ENCODE data around the gene PHYH.
"Not testable (repeated sequence)": the region's sequence is repeated elsewhere in the genome, so short reads cannot be mapped to it uniquely, and the experiment has no call there.

The PHYH gene

DNA sequence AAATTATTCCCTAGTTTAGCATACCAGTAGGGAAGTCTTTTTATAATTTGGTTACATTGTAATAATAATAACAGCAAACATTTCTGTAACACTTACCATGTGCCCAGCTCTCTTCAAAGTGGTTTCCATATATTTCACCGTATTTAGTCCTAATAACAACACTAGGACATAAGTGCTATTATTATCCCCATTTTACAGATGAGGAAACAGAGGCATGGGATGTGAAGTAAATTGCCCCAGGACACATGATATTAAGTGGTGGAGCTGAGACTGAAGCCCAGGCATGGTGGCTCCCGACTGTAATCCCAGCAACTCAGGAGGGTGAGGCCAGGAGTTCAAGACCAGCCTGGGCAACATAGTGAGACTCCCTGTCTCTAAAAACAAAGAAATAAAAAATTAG is 5.1 kb downstream of the PHYH start:
- DNase-seq (ENCODE audit: low read depth): no peak
- Histone ChIP-seq H3K9me3 (ENCODE audit: control insufficient read depth, low read length) (no peaks in the 10 kb centered on the region), H3K36me3 (ENCODE audit: control insufficient read depth, insufficient read depth, low read length, severe bottlenecking) (peaks cover 30% of the 10 kb centered on the region), H3K9ac (ENCODE audit: low read length) (no peak overlapping the region), H3K4me1 (ENCODE audit: control insufficient read depth, insufficient read depth, low read length) (no peaks in the 10 kb centered on the region), H3K4me3 (ENCODE audit: low read length) (no peak overlapping the region), H3K27me3 (replicated peaks; ENCODE audit: control insufficient read depth, insufficient read depth, low read length) (no peaks in the 10 kb centered on the region)

GRCh38 chr10:13291821-13292773 is 7.8 kb downstream of the PHYH start:
- no peak for DNase-seq (ENCODE audit: low read depth)
- Histone ChIP-seq H3K27me3 (replicated peaks; ENCODE audit: control insufficient read depth, insufficient read depth, low read length) (no peaks in the 10 kb centered on the region), H3K9me3 (ENCODE audit: control insufficient read depth, low read length) (no peaks in the 10 kb centered on the region), H3K9ac (ENCODE audit: low read length) (no peak overlapping the region), H3K36me3 (ENCODE audit: control insufficient read depth, insufficient read depth, low read length, severe bottlenecking) (peaks cover 44% of the 10 kb centered on the region), H3K4me3 (ENCODE audit: low read length) (no peak overlapping the region), H3K4me1 (ENCODE audit: control insufficient read depth, insufficient read depth, low read length) (no peaks in the 10 kb centered on the region)

DNA sequence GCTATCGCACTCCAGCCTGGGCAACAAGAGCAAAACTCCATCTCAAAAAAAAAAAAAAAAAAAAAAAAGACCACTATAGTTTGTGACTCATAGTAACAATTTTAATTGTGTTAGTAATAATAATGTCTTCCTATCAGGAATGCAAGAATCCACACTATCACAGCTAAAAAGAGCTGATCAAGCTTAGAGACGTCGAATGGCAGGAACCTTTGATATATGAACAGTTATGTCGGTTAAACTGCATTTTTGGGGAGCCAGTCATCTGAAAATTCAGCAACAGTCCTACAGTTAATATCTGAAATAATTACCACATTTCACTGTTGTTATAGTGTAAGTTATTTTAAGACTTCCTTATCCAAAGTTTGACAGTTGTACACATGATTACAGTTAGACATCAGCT is 8.8 kb downstream of the PHYH start:
- Histone ChIP-seq H3K36me3 (ENCODE audit: control insufficient read depth, insufficient read depth, low read length, severe bottlenecking) (peaks cover 54% of the 10 kb centered on the region), H3K4me1 (ENCODE audit: control insufficient read depth, insufficient read depth, low read length) (no peaks in the 10 kb centered on the region), H3K9ac (ENCODE audit: low read length) (no peak overlapping the region), H3K9me3 (ENCODE audit: control insufficient read depth, low read length) (no peaks in the 10 kb centered on the region), H3K4me3 (ENCODE audit: low read length) (no peak overlapping the region), H3K27me3 (replicated peaks; ENCODE audit: control insufficient read depth, insufficient read depth, low read length) (no peaks in the 10 kb centered on the region)
- DNase-seq (ENCODE audit: low read depth): no peak

- Histone ChIP-seq H3K9me3 (ENCODE audit: control insufficient read depth, low read length) (no peaks in the 10 kb centered on the region), H3K9ac (ENCODE audit: low read length) (no peak overlapping the region), H3K4me3 (ENCODE audit: low read length) (no peak overlapping the region), H3K27me3 (replicated peaks; ENCODE audit: control insufficient read depth, insufficient read depth, low read length) (no peaks in the 10 kb centered on the region), H3K4me1 (ENCODE audit: control insufficient read depth, insufficient read depth, low read length) (no peaks in the 10 kb centered on the region), H3K36me3 (ENCODE audit: control insufficient read depth, insufficient read depth, low read length, severe bottlenecking) (peaks cover 67% of the 10 kb centered on the region)
- DNase-seq (ENCODE audit: low read depth): no peak
Observed at GRCh38 chr10:13284050-13284449, 15.8 kb downstream of the PHYH start.

GRCh38 chr10:13282348-13282747 is 17.5 kb downstream of the PHYH start:
- not testable (repeated sequence) for H3K9me3 ChIP-seq (ENCODE audit: control insufficient read depth, low read length); DNase-seq (ENCODE audit: low read depth); H3K4me1 ChIP-seq (ENCODE audit: control insufficient read depth, insufficient read depth, low read length); H3K27me3 ChIP-seq (replicated peaks; ENCODE audit: control insufficient read depth, insufficient read depth, low read length); H3K4me3 ChIP-seq (ENCODE audit: low read length); H3K9ac ChIP-seq (ENCODE audit: low read length)
- H3K36me3 ChIP-seq (ENCODE audit: control insufficient read depth, insufficient read depth, low read length, severe bottlenecking): peaks cover 62% of the 10 kb centered on the region

- H3K36me3 ChIP-seq (ENCODE audit: control insufficient read depth, insufficient read depth, low read length, severe bottlenecking): peaks cover 31% of the 10 kb centered on the region
Observed at GRCh38 chr10:13276749-13277365, 23.0 kb downstream of the PHYH start.

DNA sequence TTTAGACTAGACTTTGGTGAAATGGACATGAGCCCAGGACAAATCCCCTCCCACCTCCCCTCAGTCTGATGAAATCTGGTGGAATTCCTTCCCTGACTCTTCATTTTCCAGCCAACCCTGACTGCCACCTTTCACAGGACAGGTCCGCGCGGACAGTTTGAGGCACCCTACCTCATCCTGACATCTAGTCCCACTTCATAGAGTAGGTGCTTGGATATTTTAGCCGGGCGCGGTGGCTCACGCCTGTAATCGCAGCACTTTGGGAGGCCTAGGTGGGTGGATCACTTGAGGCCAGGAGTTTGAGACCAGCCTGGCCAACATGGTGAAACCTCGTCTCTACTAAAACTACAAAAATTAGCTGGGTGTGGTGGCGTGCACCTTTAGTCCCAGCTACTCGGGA is 23.7 kb downstream of the PHYH start:
- H3K36me3 ChIP-seq (ENCODE audit: control insufficient read depth, insufficient read depth, low read length, severe bottlenecking): peaks cover 25% of the 10 kb centered on the region
- not testable (repeated sequence) for H3K27me3 ChIP-seq (replicated peaks; ENCODE audit: control insufficient read depth, insufficient read depth, low read length); H3K9ac ChIP-seq (ENCODE audit: low read length); H3K4me3 ChIP-seq (ENCODE audit: low read length); H3K9me3 ChIP-seq (ENCODE audit: control insufficient read depth, low read length); DNase-seq (ENCODE audit: low read depth)
- H3K4me1 ChIP-seq (ENCODE audit: control insufficient read depth, insufficient read depth, low read length): peaks cover 12% of the 10 kb centered on the region

More at GRCh38 chr10:13276749-13277365, 23.0 kb downstream of the PHYH start:
- Histone ChIP-seq H3K27me3 (replicated peaks; ENCODE audit: control insufficient read depth, insufficient read depth, low read length) (no peaks in the 10 kb centered on the region), H3K4me3 (ENCODE audit: low read length) (no peak overlapping the region), H3K9me3 (ENCODE audit: control insufficient read depth, low read length) (no peaks in the 10 kb centered on the region), H3K9ac (ENCODE audit: low read length) (no peak overlapping the region), H3K4me1 (ENCODE audit: control insufficient read depth, insufficient read depth, low read length) (peaks cover 10% of the 10 kb centered on the region)
- peak; percentile 46 for DNase-seq (ENCODE audit: low read depth)

DNA sequence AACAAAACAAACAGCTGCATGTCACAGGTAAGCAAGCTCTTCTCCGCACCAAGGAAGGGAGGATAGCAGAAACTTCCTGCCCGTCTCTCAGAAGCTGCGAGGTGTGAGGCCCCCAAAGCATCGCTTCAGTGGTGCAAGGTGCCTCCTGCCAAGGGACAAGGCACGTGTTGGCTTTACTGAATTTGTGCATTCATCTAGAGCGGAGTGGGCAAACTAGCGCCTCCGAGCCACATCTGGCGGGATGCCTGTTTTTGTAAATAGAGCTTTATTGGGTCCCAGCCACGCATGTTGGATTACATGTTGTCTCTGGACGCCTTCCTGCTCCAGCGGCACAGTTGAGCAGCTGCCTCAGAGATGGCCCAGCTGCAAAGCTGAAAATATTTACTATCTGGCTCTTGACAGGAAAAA is 27.7 kb downstream of the PHYH start:
- Histone ChIP-seq H3K9me3 (ENCODE audit: control insufficient read depth, low read length) (no peaks in the 10 kb centered on the region), H3K4me1 (ENCODE audit: control insufficient read depth, insufficient read depth, low read length) (peaks cover 16% of the 10 kb centered on the region), H3K4me3 (ENCODE audit: low read length) (peak overlapping the region; percentile 1), H3K27me3 (replicated peaks; ENCODE audit: control insufficient read depth, insufficient read depth, low read length) (no peaks in the 10 kb centered on the region), H3K9ac (ENCODE audit: low read length) (no peak overlapping the region), H3K36me3 (ENCODE audit: control insufficient read depth, insufficient read depth, low read length, severe bottlenecking) (no peaks in the 10 kb centered on the region)
- DNase-seq (ENCODE audit: low read depth): peak; percentile 5

- peak overlapping the region; percentile 1 for H3K4me3 ChIP-seq (ENCODE audit: low read length)
- no peaks in the 10 kb centered on the region for H3K9me3 ChIP-seq (ENCODE audit: control insufficient read depth, low read length)
- no peaks in the 10 kb centered on the region for H3K27me3 ChIP-seq (replicated peaks; ENCODE audit: control insufficient read depth, insufficient read depth, low read length)
- H3K36me3 ChIP-seq (ENCODE audit: control insufficient read depth, insufficient read depth, low read length, severe bottlenecking): no peaks in the 10 kb centered on the region
- DNase-seq (ENCODE audit: low read depth): no peak
- H3K9ac ChIP-seq (ENCODE audit: low read length): no peak overlapping the region
- H3K4me1 ChIP-seq (ENCODE audit: control insufficient read depth, insufficient read depth, low read length): peaks cover 16% of the 10 kb centered on the region
Observed at GRCh38 chr10:13271552-13272163, 28.2 kb downstream of the PHYH start.

GRCh38 chr10:13270877-13271551 is 28.9 kb downstream of the PHYH start:
- no peak overlapping the region for H3K9ac ChIP-seq (ENCODE audit: low read length)
- peaks cover under 1% of the 10 kb centered on the region for H3K27me3 ChIP-seq (replicated peaks; ENCODE audit: control insufficient read depth, insufficient read depth, low read length)
- no peaks in the 10 kb centered on the region for H3K36me3 ChIP-seq (ENCODE audit: control insufficient read depth, insufficient read depth, low read length, severe bottlenecking)
- no peak for DNase-seq (ENCODE audit: low read depth)
- peak overlapping the region; percentile 35 for H3K4me3 ChIP-seq (ENCODE audit: low read length)
- H3K9me3 ChIP-seq (ENCODE audit: control insufficient read depth, low read length): no peaks in the 10 kb centered on the region
- H3K4me1 ChIP-seq (ENCODE audit: control insufficient read depth, insufficient read depth, low read length): peaks cover 16% of the 10 kb centered on the region

DNA sequence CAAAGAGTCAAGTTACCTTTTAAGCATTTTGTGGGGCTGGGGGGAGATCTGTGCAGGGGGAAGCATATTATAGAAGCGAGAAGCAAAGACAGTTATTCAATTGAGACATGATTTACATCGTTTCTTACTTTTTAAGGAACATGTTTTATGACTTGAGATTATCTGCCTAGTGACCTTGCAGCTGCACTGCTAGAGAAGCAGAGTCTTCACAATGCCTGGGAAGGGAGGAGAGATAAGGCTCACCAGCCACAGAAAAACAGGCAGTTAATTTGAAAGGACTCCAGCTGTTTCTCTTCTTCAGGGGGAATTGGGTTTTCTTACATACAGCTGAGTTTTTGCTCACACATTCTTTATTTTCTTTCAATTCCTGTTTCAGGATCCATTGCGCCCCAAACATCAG is 31.0 kb downstream of the PHYH start:
- no peak for DNase-seq (ENCODE audit: low read depth)
- Histone ChIP-seq H3K4me1 (ENCODE audit: control insufficient read depth, insufficient read depth, low read length) (peaks cover 16% of the 10 kb centered on the region), H3K9ac (ENCODE audit: low read length) (no peak overlapping the region), H3K9me3 (ENCODE audit: control insufficient read depth, low read length) (no peaks in the 10 kb centered on the region), H3K4me3 (ENCODE audit: low read length) (no peak overlapping the region), H3K36me3 (ENCODE audit: control insufficient read depth, insufficient read depth, low read length, severe bottlenecking) (no peaks in the 10 kb centered on the region), H3K27me3 (replicated peaks; ENCODE audit: control insufficient read depth, insufficient read depth, low read length) (peaks cover 14% of the 10 kb centered on the region)
